Adrenal gland (tissue), 5 donors: ENCODE results near the gene AP5M1.

Source experiments
- CTCF ChIP-seq, 6 experiments: fragments of 450-650 bp in 4 of 6; fragments of 200-600 bp in 2 of 6; sonication (generic) in 1 of 6; IDR thresholded peaks; 1 replicate in 5 of 6; 2 replicates in 1 of 6; pipeline versions ENCODE4 v1.5.1 to v1.8.0; 2016 to 2021; ENCODE audit warnings: antibody characterized with exemption in 6 of 6, mild to moderate bottlenecking in 2 of 6, moderate library complexity in 1 of 6
- POLR2A ChIP-seq, 2 donors: fragments of 450-650 bp; IDR thresholded peaks; one replicate each; pipeline ENCODE4 v1.6.1; 2017; ENCODE audit warnings: antibody characterized with exemption in 2 of 2, mild to moderate bottlenecking in 2 of 2, moderate library complexity in 1 of 2
- donor health status: DM: no; HTN: no; CAD: no.

GRCh38 chr14:57302883-57303282 is 34.1 kb downstream of the AP5M1 start:
- TF ChIP-seq POLR2A (IDR thresholded peaks at IDR 0.05), result no peak
- TF ChIP-seq CTCF (IDR thresholded peaks at IDR 0.05), result no peak
